HG03064 (cell line): Measurements from ENCODE around the gene AFF3.

Experiments
- ATAC-seq: cut with Tn5 transposase; IDR thresholded peaks from one replicate; pipeline ENCODE4 v1.9.1; 2021; ENCODE audit warnings: low read depth; ENCODE audit not compliant: unreplicated experiment

Gene AFF3

DNA sequence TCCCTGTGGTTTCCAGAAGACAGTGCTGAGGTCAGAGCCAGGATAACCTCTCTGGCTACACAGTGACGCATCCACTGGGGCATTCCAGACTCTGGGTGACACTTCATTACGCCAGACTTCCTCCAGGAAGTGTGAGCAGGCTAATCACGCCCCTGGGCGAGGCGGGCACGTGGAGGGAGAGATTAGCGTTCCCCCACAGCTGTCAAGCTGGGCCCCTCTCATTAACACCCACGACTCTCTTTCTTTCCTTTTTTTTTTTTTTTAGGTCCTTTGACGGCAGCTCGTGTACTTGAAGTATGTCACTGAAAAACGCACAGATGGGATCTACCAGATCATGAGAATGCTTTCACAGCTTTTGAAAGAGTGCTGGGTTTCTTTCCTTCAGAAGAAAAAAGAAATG is 274.6 kb downstream of the AFF3 start:
- no peak for ATAC-seq

DNA sequence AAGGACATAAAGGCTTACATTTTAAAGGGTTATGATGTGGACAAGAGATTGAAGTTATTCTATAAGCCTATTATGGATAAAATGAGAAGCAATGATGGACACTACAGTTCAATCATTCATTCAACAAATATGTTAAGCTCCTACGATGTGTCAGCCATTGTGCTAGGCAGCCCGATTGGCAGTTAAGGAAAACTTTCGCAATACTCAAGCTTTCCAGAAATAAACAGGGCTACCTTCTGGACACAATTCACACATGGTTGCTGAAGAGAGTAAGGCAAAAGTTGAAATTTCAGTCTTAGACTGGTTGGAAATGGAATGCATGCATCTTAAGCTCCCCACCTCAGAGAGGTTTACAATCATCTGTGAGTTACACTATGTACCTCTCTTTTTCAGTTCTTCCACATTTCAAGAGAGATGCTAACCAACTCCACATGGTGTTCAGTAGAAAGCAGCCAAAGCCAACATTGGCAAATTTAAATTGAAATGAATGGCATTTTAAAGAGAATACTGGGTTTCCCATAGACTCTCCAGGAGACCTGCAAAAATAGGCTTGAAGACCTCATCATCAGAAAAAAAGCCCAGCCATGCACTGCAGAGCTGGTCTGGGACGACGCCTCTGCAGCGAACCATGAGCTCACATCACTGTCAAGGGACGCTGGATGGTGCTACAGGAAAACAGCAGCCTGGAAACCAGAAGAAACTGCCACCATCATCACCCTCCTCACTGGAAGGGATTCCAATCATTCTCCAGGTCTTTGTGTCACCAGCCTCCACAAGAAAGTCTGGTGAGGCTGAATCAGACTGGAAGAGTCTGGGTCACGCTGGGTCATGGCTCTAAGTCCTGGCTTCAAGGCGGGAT is 276.3 kb downstream of the AFF3 start:
- ATAC-seq = no peak

DNA sequence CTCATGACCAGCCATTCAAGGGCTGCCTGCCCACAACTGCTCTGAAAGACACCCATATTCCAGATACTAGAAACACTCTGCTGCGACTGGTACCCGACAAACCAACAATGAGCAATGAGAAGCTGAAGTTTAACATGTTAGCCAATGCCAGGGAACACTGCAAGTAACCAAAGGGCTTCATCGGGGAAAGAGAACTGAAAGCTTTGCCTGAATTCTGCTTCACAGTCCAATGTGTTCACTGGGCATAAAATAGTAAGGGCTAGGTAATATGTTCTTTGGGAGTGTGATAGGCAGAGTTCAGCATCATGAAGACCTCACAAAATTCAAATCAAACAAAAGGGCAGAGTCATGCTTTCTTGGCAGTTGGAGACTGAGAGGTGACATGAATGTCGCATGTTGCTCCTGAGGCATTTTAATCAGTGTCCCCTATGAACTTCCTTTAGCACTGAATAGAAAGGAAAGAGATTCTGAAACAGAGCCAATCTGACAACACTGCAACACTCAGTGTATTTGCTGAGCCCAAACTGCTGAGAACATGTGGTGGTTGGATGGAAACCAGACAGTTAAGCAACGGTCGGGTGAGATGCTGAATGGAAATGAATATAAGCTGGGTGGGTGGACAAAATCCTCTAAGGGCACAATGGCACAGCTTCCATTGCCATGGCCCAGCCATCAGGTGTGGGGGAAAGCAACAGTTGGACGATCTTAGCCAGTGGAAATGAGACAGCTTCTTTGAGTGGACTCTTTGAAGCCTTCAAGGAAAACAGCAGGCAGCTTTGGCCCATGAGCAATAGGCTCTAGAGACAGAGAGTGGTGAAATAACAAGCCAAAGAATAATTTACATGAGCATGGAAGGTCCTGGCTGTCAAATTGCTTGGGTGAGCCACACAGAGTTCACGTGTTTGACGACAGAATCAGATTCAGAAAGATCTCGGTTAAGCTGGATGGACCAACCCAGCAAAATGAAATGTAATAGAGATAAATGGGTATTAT is 277.5 kb downstream of the AFF3 start:
- ATAC-seq = no peak

DNA sequence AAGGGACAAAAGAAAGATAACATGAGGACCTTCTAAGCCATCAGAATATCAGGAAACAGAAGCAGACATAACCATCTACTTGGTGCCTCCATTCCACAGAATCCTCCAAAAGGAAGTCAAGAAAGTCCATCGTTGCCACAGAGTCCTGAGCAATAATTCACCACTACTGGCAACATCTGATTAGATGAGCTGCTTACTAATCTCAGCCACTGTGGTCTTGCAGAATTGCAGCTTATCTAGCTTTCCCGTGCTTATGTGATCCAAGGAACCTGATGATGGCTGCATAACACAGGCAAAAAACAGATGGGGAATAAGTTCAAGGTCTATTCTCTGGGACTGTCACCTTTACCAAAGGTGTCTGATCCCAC is 278.5 kb downstream of the AFF3 start:
- no peak for ATAC-seq

DNA sequence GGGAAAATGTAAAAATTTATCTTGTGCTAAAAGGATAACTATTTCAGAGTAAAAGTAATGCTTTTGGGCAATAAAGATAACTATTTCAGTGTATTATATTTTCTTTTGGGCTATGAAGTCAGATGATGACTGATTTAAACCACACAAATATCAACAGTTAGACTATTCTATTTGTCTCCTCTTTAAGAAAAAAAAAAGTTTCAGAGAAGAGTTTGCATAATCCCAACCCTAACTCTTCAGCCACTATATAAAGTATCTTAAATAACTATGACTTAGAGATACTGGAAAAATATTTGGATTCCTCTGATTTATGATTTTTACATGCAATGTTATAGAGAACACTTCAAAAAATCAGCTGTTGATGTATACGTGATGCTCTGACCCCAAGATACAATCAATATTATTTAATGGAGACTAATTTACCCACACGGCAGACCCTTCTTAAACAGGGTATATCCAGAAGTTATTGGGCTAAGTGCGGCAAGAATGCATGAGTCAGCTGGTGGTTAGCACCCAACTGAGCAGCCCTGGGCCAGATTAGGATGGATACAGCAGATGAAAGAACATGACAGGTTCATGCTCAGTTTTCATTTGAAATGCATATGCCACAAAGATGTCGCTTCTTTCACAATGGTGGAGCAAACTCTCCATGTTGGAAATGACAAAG is 279.0 kb downstream of the AFF3 start:
- ATAC-seq = no peak

GRCh38 chr2:99862566-99862965 is 279.8 kb downstream of the AFF3 start:
- no peak for ATAC-seq

DNA sequence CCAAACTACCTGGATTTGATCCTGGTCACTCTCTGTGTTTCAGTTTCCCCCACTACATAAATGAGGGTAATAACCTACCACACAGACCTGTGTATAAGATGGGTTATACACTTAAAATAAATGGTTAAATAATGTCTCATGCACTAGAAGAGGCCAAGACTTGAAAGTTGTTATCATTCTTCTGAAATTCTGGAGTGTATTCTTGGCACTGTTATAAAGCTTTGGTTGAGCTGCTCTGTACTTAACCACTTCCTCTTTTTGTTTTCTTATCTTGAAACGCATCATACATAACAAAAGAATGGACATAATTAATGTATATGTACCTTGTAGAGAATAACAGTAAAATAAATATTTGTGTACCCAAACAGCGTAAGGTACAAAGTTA is 281.0 kb downstream of the AFF3 start:
- no peak for ATAC-seq

GRCh38 chr2:99860720-99861375 is 281.5 kb downstream of the AFF3 start:
- no peak for ATAC-seq

DNA sequence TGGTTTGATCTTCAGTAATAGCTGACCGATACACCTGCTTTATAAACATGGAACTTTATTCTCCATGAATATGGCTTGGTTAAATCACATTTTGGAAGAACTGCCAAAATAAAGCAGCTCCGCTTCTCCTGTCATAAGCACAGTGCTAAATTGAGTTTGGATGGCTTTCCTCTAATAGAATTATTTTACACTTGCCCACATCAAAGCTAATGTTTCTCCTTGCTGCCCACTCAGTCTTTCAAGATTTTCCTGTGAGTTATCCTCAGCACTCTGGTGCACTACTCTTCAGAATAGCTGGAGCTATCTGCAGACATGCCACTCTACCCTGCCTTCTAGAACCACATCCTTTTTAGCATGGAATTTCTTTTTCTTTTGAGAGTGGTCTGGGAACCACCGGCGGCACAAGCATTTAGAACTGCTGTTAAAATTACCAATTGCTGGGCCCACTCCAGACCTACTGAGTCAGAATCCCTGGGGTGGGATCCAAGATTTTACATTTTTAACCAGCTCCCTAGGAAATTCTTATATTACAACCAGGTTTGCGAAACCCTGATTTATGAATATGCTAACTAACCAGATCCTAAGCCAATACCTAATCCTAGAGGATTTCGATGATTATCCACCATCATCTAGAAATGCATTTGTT is 283.3 kb downstream of the AFF3 start:
- no peak for ATAC-seq

GRCh38 chr2:99857867-99858444 is 284.4 kb downstream of the AFF3 start:
- no peak for ATAC-seq

DNA sequence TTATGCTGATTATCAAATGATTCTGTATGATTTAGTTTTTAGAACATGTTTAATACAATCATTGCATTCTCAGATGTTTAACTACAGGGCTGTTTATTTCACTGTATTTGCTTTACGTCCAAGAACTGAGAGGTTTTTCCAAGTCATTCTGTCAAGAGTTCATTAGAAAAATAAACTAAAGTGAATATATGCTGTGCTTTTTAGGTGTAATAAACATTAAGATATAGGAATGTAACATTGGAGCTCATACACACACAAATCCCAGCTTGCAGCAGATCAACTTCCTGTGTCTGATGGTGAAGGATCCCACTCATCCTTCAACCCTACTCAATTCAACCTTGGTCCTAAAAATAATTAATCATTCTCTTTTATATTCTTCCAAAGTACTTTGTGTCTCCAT is 285.0 kb downstream of the AFF3 start:
- ATAC-seq = no peak

DNA sequence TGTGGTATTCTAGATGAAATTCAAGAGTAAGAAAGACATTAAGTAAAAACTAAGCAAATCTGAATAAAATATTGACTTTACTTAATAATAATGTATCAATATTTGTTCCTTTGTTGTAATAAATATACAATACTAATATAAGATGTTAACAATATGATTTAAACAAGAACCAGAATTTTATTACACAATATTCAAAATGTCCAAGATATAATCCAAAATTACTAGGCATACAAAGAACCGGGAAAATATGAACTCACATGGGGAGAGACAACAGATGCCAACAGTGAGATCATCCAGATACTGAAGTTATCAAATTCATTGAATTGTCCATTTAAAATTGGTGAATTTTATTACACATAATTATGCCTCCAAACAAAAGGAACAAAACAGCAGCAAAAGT is 286.3 kb downstream of the AFF3 start:
- no peak for ATAC-seq

GRCh38 chr2:99854236-99854852 is 288.0 kb downstream of the AFF3 start:
- ATAC-seq = no peak

- no peak for ATAC-seq
Measured at GRCh38 chr2:99852956-99853355, 289.4 kb downstream of the AFF3 start.

GRCh38 chr2:99852376-99852934 is 289.9 kb downstream of the AFF3 start:
- no peak for ATAC-seq

- ATAC-seq = no peak
Measured at GRCh38 chr2:99851811-99852210, 290.6 kb downstream of the AFF3 start.

DNA sequence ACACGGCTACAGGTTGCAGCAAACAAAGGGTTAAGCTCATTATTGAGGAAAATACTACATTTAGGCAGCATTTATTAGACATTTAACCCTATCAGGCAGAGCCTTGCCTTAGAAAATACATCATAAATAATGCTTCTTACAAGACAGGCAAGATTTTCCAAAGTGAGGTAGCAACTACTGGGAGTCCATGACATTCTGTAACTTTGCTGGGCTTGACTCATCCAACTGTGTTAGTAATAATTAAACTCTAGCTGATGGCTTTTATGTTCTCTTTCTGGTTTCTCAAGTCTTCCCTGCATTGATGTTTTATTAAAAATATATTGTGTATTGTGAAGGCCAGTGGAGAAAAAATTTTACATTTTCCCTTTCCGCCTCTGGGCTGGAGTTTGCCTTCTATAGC is 291.3 kb downstream of the AFF3 start:
- ATAC-seq = no peak

DNA sequence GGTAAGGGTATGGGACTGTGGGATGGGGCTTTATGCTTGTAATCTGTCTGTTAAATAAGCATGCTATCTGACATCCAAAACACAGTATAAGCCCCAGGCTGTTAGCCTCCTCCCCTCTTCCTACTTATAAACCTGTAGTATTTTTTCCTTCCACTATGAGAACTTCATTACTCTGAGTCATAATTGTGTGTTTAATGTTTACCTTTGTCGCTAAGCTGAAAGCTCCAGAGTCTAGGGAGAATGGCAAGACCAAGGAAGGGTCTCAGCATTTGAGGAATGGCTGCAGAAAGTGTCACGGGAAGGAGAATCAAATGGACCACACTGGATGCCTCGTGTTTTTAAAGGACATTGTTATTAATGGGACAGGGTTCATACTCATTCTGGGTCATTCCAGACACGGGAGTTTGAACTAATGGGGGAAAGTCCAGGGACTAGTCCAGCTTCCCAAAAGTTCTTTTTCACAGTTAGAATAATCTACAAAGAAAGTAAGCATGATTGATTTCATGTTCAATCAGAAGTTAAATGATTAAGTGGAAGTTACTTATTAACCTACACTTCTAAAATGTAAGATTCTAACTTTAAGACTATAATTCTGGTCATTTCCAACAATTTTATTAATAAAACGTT is 292.2 kb downstream of the AFF3 start:
- ATAC-seq = no peak
